GM19351 (cell line): ENCODE results near the gene DISP3.

ENCODE experiments used
- ATAC-seq: cut with Tn5 transposase; IDR thresholded peaks from one replicate; pipeline ENCODE4 v1.9.1; 2021; ENCODE audit warnings: mild to moderate bottlenecking, moderate library complexity; ENCODE audit not compliant: unreplicated experiment

Gene DISP3

GRCh38 chr1:11527541-11528452 is 48.8 kb downstream of the DISP3 start:
- no peak for ATAC-seq

- ATAC-seq: no peak
These were observed 49.8 kb downstream of the DISP3 start for GRCh38 chr1:11528611-11529261.

- no peak for ATAC-seq
These were observed 50.4 kb downstream of the DISP3 start for GRCh38 chr1:11529330-11529729.

- no peak for ATAC-seq
These were observed 51.1 kb downstream of the DISP3 start for GRCh38 chr1:11529763-11530730.

GRCh38 chr1:11530731-11531311 is 51.9 kb downstream of the DISP3 start:
- no peak for ATAC-seq

GRCh38 chr1:11531314-11531870 is 52.4 kb downstream of the DISP3 start:
- no peak for ATAC-seq

- no peak for ATAC-seq
These were observed 53.0 kb downstream of the DISP3 start for GRCh38 chr1:11531943-11532342.

GRCh38 chr1:11533790-11534787 is 55.1 kb downstream of the DISP3 start:
- no peak for ATAC-seq

- no peak for ATAC-seq
These were observed 55.9 kb downstream of the DISP3 start for GRCh38 chr1:11534846-11535245.

GRCh38 chr1:11535316-11535715 is 56.4 kb downstream of the DISP3 start:
- ATAC-seq: no peak

- no peak for ATAC-seq
These were observed 57.0 kb downstream of the DISP3 start for GRCh38 chr1:11535761-11536572.

GRCh38 chr1:11536573-11537379 is 57.8 kb downstream of the DISP3 start:
- ATAC-seq: no peak

- no peak for ATAC-seq
These were observed 58.4 kb downstream of the DISP3 start for GRCh38 chr1:11537380-11537764.

GRCh38 chr1:11537854-11538591 is 59.1 kb downstream of the DISP3 start:
- ATAC-seq: no peak

GRCh38 chr1:11538886-11539285 is 59.9 kb downstream of the DISP3 start:
- no peak for ATAC-seq

- ATAC-seq: no peak
These were observed 61.2 kb downstream of the DISP3 start for GRCh38 chr1:11539850-11540772.
